SIG-M5 (cell line): Measurements from ENCODE around the gene KRT6A.
"Not testable (repeated sequence)": the region's sequence is repeated elsewhere in the genome, so short reads cannot be mapped to it uniquely, and the experiment has no call there.

Source experiments
- DNase-seq: peaks from one replicate; lab custom pipeline; 2025; lab: John Stamatoyannopoulos, UW

Gene KRT6A

GRCh38 chr12:52502877-52503276 lies 9.8 kb upstream of the KRT6A start:
- DNase-seq, result no peak

GRCh38 chr12:52501490-52501889 lies 8.4 kb upstream of the KRT6A start:
- DNase-seq, result no peak

GRCh38 chr12:52500574-52500973 lies 7.5 kb upstream of the KRT6A start:
- DNase-seq, result not testable (repeated sequence)

GRCh38 chr12:52499806-52500560 lies 6.9 kb upstream of the KRT6A start:
- no peak for DNase-seq

- no peak for DNase-seq
These were observed 5.9 kb upstream of the KRT6A start for GRCh38 chr12:52498946-52499345.

- DNase-seq, result no peak
These were observed 4.9 kb upstream of the KRT6A start for GRCh38 chr12:52497975-52498374.

- no peak for DNase-seq
These were observed 3.6 kb upstream of the KRT6A start for GRCh38 chr12:52496590-52497071.

GRCh38 chr12:52496054-52496453 lies 3.0 kb upstream of the KRT6A start:
- DNase-seq, result no peak

- no peak for DNase-seq
These were observed 2.3 kb upstream of the KRT6A start for GRCh38 chr12:52495389-52495788.

- DNase-seq, result no peak
These were observed 1.5 kb upstream of the KRT6A start for GRCh38 chr12:52494518-52494917.

- DNase-seq, result no peak
These were observed 1.0 kb upstream of the KRT6A start for GRCh38 chr12:52494100-52494499.

GRCh38 chr12:52492405-52492804 lies 652 bp downstream of the KRT6A start:
- not testable (repeated sequence) for DNase-seq

- not testable (repeated sequence) for DNase-seq
These were observed 1.6 kb downstream of the KRT6A start for GRCh38 chr12:52491495-52491894.

GRCh38 chr12:52488736-52489135 lies 4.3 kb downstream of the KRT6A start:
- no peak for DNase-seq

GRCh38 chr12:52487744-52488443 lies 5.2 kb downstream of the KRT6A start:
- DNase-seq, result not testable (repeated sequence)

- DNase-seq, result no peak
These were observed 5.8 kb downstream of the KRT6A start for GRCh38 chr12:52487211-52487610.

GRCh38 chr12:52486166-52487105 lies 6.6 kb downstream of the KRT6A start:
- DNase-seq, result no peak

GRCh38 chr12:52480073-52480472 lies 13.0 kb downstream of the KRT6A start:
- no peak for DNase-seq

- no peak for DNase-seq
These were observed 15.4 kb downstream of the KRT6A start for GRCh38 chr12:52477651-52478050.

- no peak for DNase-seq
These were observed 18.8 kb downstream of the KRT6A start for GRCh38 chr12:52474212-52474611.

- DNase-seq, result no peak
These were observed 19.3 kb downstream of the KRT6A start, which contains the start of gene KRT6C for GRCh38 chr12:52473768-52474167. Gene KRT6C (minus strand): TSS chr12:52473805. CDS start chr12:52473737, 68 bp downstream.

GRCh38 chr12:52469853-52470252 lies 23.2 kb downstream of the KRT6A start:
- DNase-seq, result no peak
